Keratinocyte (primary cell): ENCODE data around the gene TADA2B. TPM values are rescaled to one million over a fixed set of nuclear protein-coding genes. Genes with fewer than 3 reads are reported as not detected.

Experiments
- DNase-seq: peaks from one replicate; pipeline ENCODE4 v3.0.0-alpha.2; 2011; ENCODE audit warnings: low read depth, missing footprints, low spot score
- FAIRE-seq: peaks from 2 replicates; lab custom pipeline; 2011; peaks lifted over from hg19 to GRCh38; lab: Jason Lieb, UNC
- H2AFZ ChIP-seq: 2 replicates; pipeline ENCODE4 v1.6.0; 2012; ENCODE audit warnings: low read length, control low read depth, inconsistent platforms; ENCODE audit not compliant: control insufficient read depth
- H3K27ac ChIP-seq: 2 replicates; pipeline ENCODE4 v1.5.1; 2011; ENCODE audit warnings: low read length; ENCODE audit not compliant: control insufficient read depth, insufficient read depth
- H3K27me3 ChIP-seq: 3 replicates; pipeline ENCODE4 v1.6.0; 2011; ENCODE audit warnings: low read length; ENCODE audit not compliant: control insufficient read depth, insufficient read depth; ENCODE audit errors: extremely low read depth
- H3K36me3 ChIP-seq, 2 experiments: 2 replicates in 1 of 2; 3 replicates in 1 of 2; pipeline ENCODE4 v1.5.1; 2011; ENCODE audit warnings: low read length in 2 of 2, mild to moderate bottlenecking in 1 of 2; ENCODE audit not compliant: control insufficient read depth in 2 of 2, insufficient read depth in 2 of 2; ENCODE audit errors: extremely low read depth in 1 of 2
- H3K4me1 ChIP-seq: 3 replicates; pipeline ENCODE4 v1.5.1; 2011; ENCODE audit warnings: low read length; ENCODE audit not compliant: control insufficient read depth, insufficient read depth; ENCODE audit errors: extremely low read depth
- H3K4me2 ChIP-seq: 3 replicates; pipeline ENCODE4 v1.6.0; 2011; ENCODE audit warnings: low read depth, low read length; ENCODE audit not compliant: control insufficient read depth, insufficient read depth; ENCODE audit errors: extremely low read depth
- H3K4me3 ChIP-seq, 3 experiments: fragments of 200-600 bp in 1 of 3; sonication (generic) in 1 of 3; 2 replicates in 2 of 3; 3 replicates in 1 of 3; pipeline ENCODE4 v1.5.1; 2011 to 2016; ENCODE audit warnings: low read length in 3 of 3, mild to moderate bottlenecking in 3 of 3, control low read depth in 2 of 3, inconsistent platforms in 1 of 3, low read depth in 1 of 3, mixed read lengths in 1 of 3, mixed run types in 1 of 3, moderate library complexity in 1 of 3; ENCODE audit not compliant: control insufficient read depth in 2 of 3, insufficient read depth in 2 of 3; ENCODE audit errors: extremely low read depth in 1 of 3
- H3K79me2 ChIP-seq: 2 replicates; pipeline ENCODE4 v1.6.0; 2012; ENCODE audit warnings: low read length; ENCODE audit not compliant: control insufficient read depth, insufficient read depth
- H3K9ac ChIP-seq: 3 replicates; pipeline ENCODE4 v1.6.0; 2011; ENCODE audit warnings: low read length; ENCODE audit not compliant: control insufficient read depth, insufficient read depth; ENCODE audit errors: extremely low read depth
- H3K9me1 ChIP-seq: 3 replicates; pipeline ENCODE4 v1.6.0; 2011; ENCODE audit warnings: low read length; ENCODE audit not compliant: control insufficient read depth, insufficient read depth; ENCODE audit errors: extremely low read depth
- H3K9me3 ChIP-seq: 2 replicates; pipeline ENCODE4 v1.5.1; 2012; ENCODE audit warnings: low read depth, low read length; ENCODE audit not compliant: control insufficient read depth
- H4K20me1 ChIP-seq: 3 replicates; pipeline ENCODE4 v1.6.0; 2011; ENCODE audit warnings: low read length; ENCODE audit not compliant: control insufficient read depth, insufficient read depth; ENCODE audit errors: extremely low read depth
- EZH2 ChIP-seq: IDR thresholded peaks from one replicate; pipeline ENCODE4 v1.6.1; 2012; ENCODE audit warnings: inconsistent platforms, mild to moderate bottlenecking, low read length, moderate library complexity
- dilution Hi-C: fragments of 300-500 bp; cut with MboI; formaldehyde crosslinking; loops from one replicate; pipeline ENCODE4 v1.7.0; 2020; ENCODE audit warnings: low sequenced_read_pairs; ENCODE audit not compliant: extremely low pct_ligation_motif_present
- polyA plus RNA-seq, 5 experiments: library from polyadenylated mRNA; depleted of rRNA in 3 of 5; stranded (reverse) in 3 of 5; stranded (forward) in 1 of 5; unstranded in 1 of 5; fragments of >200 nt; gene quantifications; 1 replicate in 1 of 5; 2 replicates in 3 of 5; 3 replicates in 1 of 5; pipeline versions ENCODE4 v1.2.1 to v1.2.3, GENCODE V29; 2011 to 2012; ENCODE audit warnings: missing spikeins in 2 of 5, low read depth in 1 of 5, low replicate concordance in 1 of 5
- TF ChIP-seq, protein P1 (sequence below), 3 experiments: IDR thresholded peaks in 1 of 3; conservative IDR thresholded peaks in 1 of 3; optimal IDR thresholded peaks in 1 of 3; 2 replicates in 2 of 3; 3 replicates in 1 of 3; pipeline versions ENCODE3 to v1.5.1; 2011; ENCODE audit warnings: low read length in 3 of 3, mild to moderate bottlenecking in 3 of 3, moderate library complexity in 2 of 3, control low read depth in 1 of 3, inconsistent platforms in 1 of 3; ENCODE audit not compliant: insufficient read depth in 2 of 3; ENCODE audit errors: extremely low read depth in 1 of 3

TADA2B gene
- polyA plus RNA-seq, 1 donor (not counting 4 experiments of a cell fraction or from before 2014, with no cell fraction given): 5.3 TPM

DNA sequence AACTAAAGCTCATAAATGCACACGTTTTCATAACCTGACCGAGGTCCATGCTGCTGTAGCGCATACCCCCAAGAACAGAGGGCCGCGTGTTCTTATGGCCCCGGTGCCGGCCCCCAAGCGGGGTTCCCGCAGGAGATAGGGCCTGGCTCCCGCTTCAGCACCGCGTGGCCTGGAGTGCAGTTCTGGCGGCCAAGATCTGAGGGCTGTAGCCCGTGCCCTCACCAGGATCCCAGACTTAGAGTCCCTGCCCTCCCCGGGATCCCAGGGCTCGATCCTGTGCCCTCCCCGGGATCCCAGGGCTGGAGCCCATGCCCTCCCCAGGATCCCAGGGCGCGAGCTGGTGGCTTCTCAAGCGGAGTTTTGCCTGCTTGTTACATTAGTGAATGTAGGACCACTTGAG is 25.7 kb downstream of the TADA2B start:
- peak overlapping the region; percentile 74 for H3K27ac ChIP-seq
- peak overlapping the region; percentile 83 to 86 (median 84) for H3K4me3 ChIP-seq
- H2AFZ ChIP-seq: peak overlapping the region; percentile 75
- peaks cover 2 to 6% of the 10 kb centered on the region in 2 experiments for H3K36me3 ChIP-seq
- DNase-seq (no peak), FAIRE-seq (no peak)
- peaks cover 7% of the 10 kb centered on the region for H4K20me1 ChIP-seq
- H3K79me2 ChIP-seq: peaks cover 39% of the 10 kb centered on the region
- H3K27me3 ChIP-seq: no peaks in the 10 kb centered on the region
- H3K9me3 ChIP-seq: no peaks in the 10 kb centered on the region
- TF ChIP-seq, protein P1, sequence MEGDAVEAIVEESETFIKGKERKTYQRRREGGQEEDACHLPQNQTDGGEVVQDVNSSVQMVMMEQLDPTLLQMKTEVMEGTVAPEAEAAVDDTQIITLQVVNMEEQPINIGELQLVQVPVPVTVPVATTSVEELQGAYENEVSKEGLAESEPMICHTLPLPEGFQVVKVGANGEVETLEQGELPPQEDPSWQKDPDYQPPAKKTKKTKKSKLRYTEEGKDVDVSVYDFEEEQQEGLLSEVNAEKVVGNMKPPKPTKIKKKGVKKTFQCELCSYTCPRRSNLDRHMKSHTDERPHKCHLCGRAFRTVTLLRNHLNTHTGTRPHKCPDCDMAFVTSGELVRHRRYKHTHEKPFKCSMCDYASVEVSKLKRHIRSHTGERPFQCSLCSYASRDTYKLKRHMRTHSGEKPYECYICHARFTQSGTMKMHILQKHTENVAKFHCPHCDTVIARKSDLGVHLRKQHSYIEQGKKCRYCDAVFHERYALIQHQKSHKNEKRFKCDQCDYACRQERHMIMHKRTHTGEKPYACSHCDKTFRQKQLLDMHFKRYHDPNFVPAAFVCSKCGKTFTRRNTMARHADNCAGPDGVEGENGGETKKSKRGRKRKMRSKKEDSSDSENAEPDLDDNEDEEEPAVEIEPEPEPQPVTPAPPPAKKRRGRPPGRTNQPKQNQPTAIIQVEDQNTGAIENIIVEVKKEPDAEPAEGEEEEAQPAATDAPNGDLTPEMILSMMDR (optimal IDR thresholded peaks at IDR 0.05 in 1 of 3, IDR thresholded peaks at IDR 0.05 in 1 of 3, conservative IDR thresholded peaks at IDR 0.05 in 1 of 3; ENCODE audit: extremely low read depth in 1 of 3, insufficient read depth in 2 of 3, low read length in 3 of 3): no peak
- H3K4me1 ChIP-seq: peaks cover 13% of the 10 kb centered on the region
- dilution Hi-C loops: no loop called here
- H3K9ac ChIP-seq: peak overlapping the region; percentile 82
- H3K9me1 ChIP-seq: no peaks in the 10 kb centered on the region
- H3K4me2 ChIP-seq: peak overlapping the region; percentile 91

DNA sequence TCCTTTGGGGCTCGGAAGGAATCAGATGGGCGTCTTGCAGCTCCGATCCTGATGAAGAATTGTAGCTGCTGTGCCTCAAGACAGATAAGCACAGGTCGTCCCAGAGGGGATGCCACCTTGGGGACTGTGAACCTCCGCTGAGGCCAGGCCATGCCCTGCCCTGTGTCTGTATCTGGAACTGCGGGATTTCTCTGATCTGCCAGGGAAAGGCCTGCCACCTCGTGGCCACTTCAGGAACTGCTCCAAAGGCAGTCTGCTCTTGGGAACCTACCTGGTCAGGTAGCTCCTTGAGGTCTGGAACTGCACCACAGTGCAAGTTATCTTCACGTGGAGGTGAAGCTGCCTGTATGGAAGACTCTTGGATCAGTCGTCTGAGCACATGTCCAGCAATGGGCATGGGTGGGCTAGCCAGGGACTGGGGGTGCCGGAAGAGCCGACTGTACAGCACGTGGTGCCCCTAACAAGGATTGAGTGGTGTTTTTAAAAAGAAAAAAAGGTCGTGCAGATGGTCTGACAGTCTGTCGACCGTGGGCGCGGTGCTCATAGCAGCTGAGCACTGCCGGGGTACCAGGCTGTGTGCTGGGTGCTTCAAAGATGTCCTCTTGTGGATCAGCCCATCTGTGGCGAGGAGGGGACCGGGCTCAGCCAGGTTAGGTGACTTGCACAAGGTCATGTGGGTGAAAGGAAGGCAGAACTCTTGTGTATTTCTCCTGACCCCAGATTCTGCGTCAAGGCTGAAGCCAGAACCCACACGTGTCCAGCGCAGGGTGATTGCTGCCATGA is 27.7 kb downstream of the TADA2B start:
- peak; percentile 64 for DNase-seq
- no peaks in the 10 kb centered on the region for H3K9me1 ChIP-seq
- peak; percentile 93 for FAIRE-seq
- no peak overlapping the region for H3K9ac ChIP-seq
- H3K4me1 ChIP-seq: peaks cover 13% of the 10 kb centered on the region
- H3K4me3 ChIP-seq: no peak overlapping the region
- H4K20me1 ChIP-seq: peaks cover 2% of the 10 kb centered on the region
- H3K79me2 ChIP-seq: peaks cover 20% of the 10 kb centered on the region
- TF ChIP-seq, protein P1 (optimal IDR thresholded peaks at IDR 0.05 in 1 of 3, IDR thresholded peaks at IDR 0.05 in 1 of 3, conservative IDR thresholded peaks at IDR 0.05 in 1 of 3; ENCODE audit: extremely low read depth in 1 of 3, insufficient read depth in 2 of 3, low read length in 3 of 3): peak in 2 of 3 experiments; percentile 98 to 100
- TF ChIP-seq EZH2: no peak
- dilution Hi-C loops: no loop called here
- H3K36me3 ChIP-seq: no peaks in the 10 kb centered on the region
- H3K9me3 ChIP-seq: no peaks in the 10 kb centered on the region
- no peak overlapping the region for H3K4me2 ChIP-seq
- H3K27ac ChIP-seq: no peak overlapping the region
- H3K27me3 ChIP-seq: no peaks in the 10 kb centered on the region
- H2AFZ ChIP-seq: no peak overlapping the region
